Panc1 (cell line): ENCODE data around the gene NCKAP5. TPM values are rescaled to one million over a fixed set of nuclear protein-coding genes. Genes with fewer than 3 reads are reported as not detected.

ENCODE experiments used
- ATAC-seq: fragments of 200-7000 bp; cut with Tn5 transposase; 2 replicates; pipeline ENCODE4 v1.9.1; 2020; ENCODE audit warnings: mild to moderate bottlenecking, moderate library complexity
- BruUV-seq: library from RNA; stranded (reverse); fragments of 400-500 nt; replicated peaks from 2 replicates; lab custom pipeline; 2021; lab: Mats Ljungman, UMichigan
- CTCF ChIA-PET: fragments of 300-600 bp; sonication (Branson Sonifier 250); formaldehyde crosslinking; loops from one replicate; lab custom pipeline; 2022; ENCODE audit warnings: antibody characterized with exemption; lab: Charles Lee
- POLR2A ChIA-PET: fragments of 300-600 bp; sonication (Branson Sonifier 250); formaldehyde crosslinking; loops from one replicate; lab custom pipeline; 2022; ENCODE audit warnings: antibody characterized with exemption; lab: Charles Lee
- DNase-seq: peaks from one replicate; pipeline ENCODE4 v3.0.0-alpha.2; 2010; ENCODE audit warnings: low read depth, low spot score
- H3K27ac ChIP-seq: 2 replicates; pipeline ENCODE4 v1.5.1; 2011; ENCODE audit warnings: mild to moderate bottlenecking, low read length, inconsistent platforms
- H3K27me3 ChIP-seq: fragments of 200-500 bp; sonication (Bioruptor generic); 2 replicates; pipeline ENCODE4 v1.6.0; 2014; ENCODE audit warnings: low read length, inconsistent platforms; ENCODE audit not compliant: control insufficient read depth, insufficient read depth
- H3K36me3 ChIP-seq: fragments of 200-500 bp; sonication (Bioruptor generic); 2 replicates; pipeline ENCODE4 v1.5.1; 2014; ENCODE audit warnings: inconsistent platforms, mild to moderate bottlenecking, low read length, moderate library complexity; ENCODE audit not compliant: control insufficient read depth, insufficient read depth
- H3K4me1 ChIP-seq: 2 replicates; pipeline ENCODE4 v1.5.1; 2011; ENCODE audit warnings: inconsistent platforms, mild to moderate bottlenecking, low read length, moderate library complexity; ENCODE audit not compliant: control insufficient read depth, insufficient read depth
- H3K4me3 ChIP-seq, 2 experiments: 2 replicates each; pipeline ENCODE4 v1.5.1; 2011 to 2012; ENCODE audit warnings: low read depth in 2 of 2, low read length in 2 of 2, mild to moderate bottlenecking in 2 of 2, inconsistent platforms in 1 of 2, moderate library complexity in 1 of 2
- H3K9me3 ChIP-seq: fragments of 200-500 bp; sonication (Bioruptor generic); 2 replicates; pipeline ENCODE4 v1.5.1; 2014; ENCODE audit warnings: low read depth, mild to moderate bottlenecking, inconsistent platforms, low read length, moderate library complexity; ENCODE audit not compliant: control insufficient read depth, insufficient read depth
- POLR2AphosphoS5 ChIP-seq: IDR thresholded peaks from 2 replicates; pipeline ENCODE4 v1.6.1; 2012; ENCODE audit warnings: mild to moderate bottlenecking, low read depth, low read length, moderate library complexity
- SIN3A ChIP-seq: IDR thresholded peaks from 2 replicates; pipeline ENCODE4 v1.6.1; 2012; ENCODE audit warnings: low read depth, mild to moderate bottlenecking, low read length, moderate library complexity, borderline replicate concordance; ENCODE audit not compliant: insufficient read depth
- TCF7L2 ChIP-seq: IDR thresholded peaks from 2 replicates; pipeline ENCODE4 v1.6.1; 2011; ENCODE audit warnings: mild to moderate bottlenecking, low read depth, low read length, inconsistent platforms
- in situ Hi-C: cut with HindIII; loops from 2 replicates; pipeline ENCODE4 v1.10.0; 2016; ENCODE audit warnings: low sequenced_read_pairs, low pct_unique_long_range_greater_than_20kb
- intact Hi-C: fragments of 100-400 bp; cut with micrococcal nuclease; formaldehyde crosslinking; loops from one replicate; pipeline ENCODE4 v1.10.0; 2022; ENCODE audit not compliant: unreplicated experiment
- total RNA-seq: library from RNA; stranded (reverse); gene quantifications from one replicate; pipeline ENCODE4 v1.2.1, GENCODE V29; 2021; ENCODE audit not compliant: unreplicated experiment
- TF ChIP-seq, protein P1 (sequence below): fragments of 450-650 bp; IDR thresholded peaks from 2 replicates; pipeline ENCODE4 v1.5.1; 2017; ENCODE audit warnings: mild to moderate bottlenecking
- TF ChIP-seq, protein P2 (sequence below), 2 experiments: IDR thresholded peaks; 2 replicates each; pipeline ENCODE4 v1.6.1; 2011 to 2012; ENCODE audit warnings: low read depth in 2 of 2, control low read depth in 1 of 2, low read length in 1 of 2, mild to moderate bottlenecking in 1 of 2, moderate library complexity in 1 of 2; ENCODE audit not compliant: insufficient read depth in 1 of 2

NCKAP5 gene
- total RNA-seq, 1 experiment from 2014 or later, result 0.10 TPM

DNA sequence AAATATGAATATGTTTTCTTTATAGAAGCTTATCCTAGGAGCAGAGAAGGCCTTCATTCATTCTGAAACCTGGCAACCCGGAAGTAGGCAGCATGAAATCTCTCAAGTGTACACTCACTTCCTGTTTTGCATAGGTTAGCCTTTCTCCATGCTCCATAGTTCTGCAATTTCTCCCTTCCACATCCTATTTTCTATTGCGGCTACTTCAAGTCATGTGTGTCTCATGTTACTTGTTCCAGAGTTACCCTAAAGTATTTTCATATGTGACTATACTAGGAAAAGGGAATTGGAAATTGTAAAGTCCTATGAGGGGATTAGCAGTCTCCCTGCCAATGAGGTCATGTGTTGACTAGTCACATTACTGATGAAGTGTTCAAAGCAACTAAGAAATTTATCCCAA, 320.6 kb downstream of the NCKAP5 start:
- TF ChIP-seq POLR2AphosphoS5, result no peak
- no peak for TF ChIP-seq SIN3A
- TF ChIP-seq, protein P1, sequence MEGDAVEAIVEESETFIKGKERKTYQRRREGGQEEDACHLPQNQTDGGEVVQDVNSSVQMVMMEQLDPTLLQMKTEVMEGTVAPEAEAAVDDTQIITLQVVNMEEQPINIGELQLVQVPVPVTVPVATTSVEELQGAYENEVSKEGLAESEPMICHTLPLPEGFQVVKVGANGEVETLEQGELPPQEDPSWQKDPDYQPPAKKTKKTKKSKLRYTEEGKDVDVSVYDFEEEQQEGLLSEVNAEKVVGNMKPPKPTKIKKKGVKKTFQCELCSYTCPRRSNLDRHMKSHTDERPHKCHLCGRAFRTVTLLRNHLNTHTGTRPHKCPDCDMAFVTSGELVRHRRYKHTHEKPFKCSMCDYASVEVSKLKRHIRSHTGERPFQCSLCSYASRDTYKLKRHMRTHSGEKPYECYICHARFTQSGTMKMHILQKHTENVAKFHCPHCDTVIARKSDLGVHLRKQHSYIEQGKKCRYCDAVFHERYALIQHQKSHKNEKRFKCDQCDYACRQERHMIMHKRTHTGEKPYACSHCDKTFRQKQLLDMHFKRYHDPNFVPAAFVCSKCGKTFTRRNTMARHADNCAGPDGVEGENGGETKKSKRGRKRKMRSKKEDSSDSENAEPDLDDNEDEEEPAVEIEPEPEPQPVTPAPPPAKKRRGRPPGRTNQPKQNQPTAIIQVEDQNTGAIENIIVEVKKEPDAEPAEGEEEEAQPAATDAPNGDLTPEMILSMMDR, result no peak
- TF ChIP-seq, protein P2, sequence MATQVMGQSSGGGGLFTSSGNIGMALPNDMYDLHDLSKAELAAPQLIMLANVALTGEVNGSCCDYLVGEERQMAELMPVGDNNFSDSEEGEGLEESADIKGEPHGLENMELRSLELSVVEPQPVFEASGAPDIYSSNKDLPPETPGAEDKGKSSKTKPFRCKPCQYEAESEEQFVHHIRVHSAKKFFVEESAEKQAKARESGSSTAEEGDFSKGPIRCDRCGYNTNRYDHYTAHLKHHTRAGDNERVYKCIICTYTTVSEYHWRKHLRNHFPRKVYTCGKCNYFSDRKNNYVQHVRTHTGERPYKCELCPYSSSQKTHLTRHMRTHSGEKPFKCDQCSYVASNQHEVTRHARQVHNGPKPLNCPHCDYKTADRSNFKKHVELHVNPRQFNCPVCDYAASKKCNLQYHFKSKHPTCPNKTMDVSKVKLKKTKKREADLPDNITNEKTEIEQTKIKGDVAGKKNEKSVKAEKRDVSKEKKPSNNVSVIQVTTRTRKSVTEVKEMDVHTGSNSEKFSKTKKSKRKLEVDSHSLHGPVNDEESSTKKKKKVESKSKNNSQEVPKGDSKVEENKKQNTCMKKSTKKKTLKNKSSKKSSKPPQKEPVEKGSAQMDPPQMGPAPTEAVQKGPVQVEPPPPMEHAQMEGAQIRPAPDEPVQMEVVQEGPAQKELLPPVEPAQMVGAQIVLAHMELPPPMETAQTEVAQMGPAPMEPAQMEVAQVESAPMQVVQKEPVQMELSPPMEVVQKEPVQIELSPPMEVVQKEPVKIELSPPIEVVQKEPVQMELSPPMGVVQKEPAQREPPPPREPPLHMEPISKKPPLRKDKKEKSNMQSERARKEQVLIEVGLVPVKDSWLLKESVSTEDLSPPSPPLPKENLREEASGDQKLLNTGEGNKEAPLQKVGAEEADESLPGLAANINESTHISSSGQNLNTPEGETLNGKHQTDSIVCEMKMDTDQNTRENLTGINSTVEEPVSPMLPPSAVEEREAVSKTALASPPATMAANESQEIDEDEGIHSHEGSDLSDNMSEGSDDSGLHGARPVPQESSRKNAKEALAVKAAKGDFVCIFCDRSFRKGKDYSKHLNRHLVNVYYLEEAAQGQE (IDR thresholded peaks at IDR 0.05; ENCODE audit: insufficient read depth in 1 of 2, low read depth in 2 of 2, low read length in 1 of 2), result no peak
- no peak for TF ChIP-seq TCF7L2
- CTCF ChIA-PET, result no interaction called here
- no peak for ATAC-seq

DNA sequence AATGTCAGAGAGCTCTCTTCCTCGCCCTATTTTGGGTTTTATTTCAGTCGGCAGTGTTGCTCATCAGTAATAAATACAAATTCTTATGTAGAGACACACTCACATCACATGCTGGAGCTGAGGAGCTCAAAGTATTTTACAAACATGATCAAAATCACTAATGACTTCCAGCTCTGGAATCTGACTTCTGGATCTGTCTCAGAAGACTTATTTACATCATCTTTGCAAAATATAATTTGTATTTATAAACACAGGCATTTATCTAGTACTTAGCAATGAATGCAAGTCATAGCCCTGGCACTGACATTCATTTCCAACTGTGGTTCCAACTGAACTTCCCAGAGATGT, 327.1 kb downstream of the NCKAP5 start:
- POLR2A ChIA-PET, result no interaction called here
- H3K36me3 ChIP-seq, result no peaks in the 10 kb centered on the region; the same call in 1 of the 2 replicates
- TF ChIP-seq TCF7L2, result no peak
- TF ChIP-seq, protein P2 (IDR thresholded peaks at IDR 0.05; ENCODE audit: insufficient read depth in 1 of 2, low read depth in 2 of 2, low read length in 1 of 2), result no peak
- TF ChIP-seq, protein P1, result no peak
- TF ChIP-seq POLR2AphosphoS5, result no peak
- TF ChIP-seq SIN3A, result no peak
- intact Hi-C loops, result no loop called here
- BruUV-seq, result no TSS peak
- no peak for DNase-seq
- no peak for ATAC-seq
- H3K4me1 ChIP-seq, result no peaks in the 10 kb centered on the region
- no peak overlapping the region for H3K4me3 ChIP-seq
- H3K27me3 ChIP-seq, result no peaks in the 10 kb centered on the region
- no peak overlapping the region for H3K27ac ChIP-seq
- CTCF ChIA-PET, result no interaction called here
- no peaks in the 10 kb centered on the region for H3K9me3 ChIP-seq
- in situ Hi-C loops, result no loop called here

More for the DNA sequence above, 320.6 kb downstream of the NCKAP5 start:
- no peak for DNase-seq
- POLR2A ChIA-PET, result no interaction called here
- in situ Hi-C loops (no loop called here), intact Hi-C loops (no loop called here)
- H3K27me3 ChIP-seq, result no peaks in the 10 kb centered on the region
- no peaks in the 10 kb centered on the region; the same call in 1 of the 2 replicates for H3K36me3 ChIP-seq
- BruUV-seq, result no TSS peak
- H3K4me1 ChIP-seq, result no peaks in the 10 kb centered on the region
- H3K4me3 ChIP-seq, result no peak overlapping the region
- H3K9me3 ChIP-seq, result no peaks in the 10 kb centered on the region
- H3K27ac ChIP-seq, result no peak overlapping the region
